Ishikawa (cell line): ENCODE measurements around the gene ANGPT4.

Experiments used
- EGR1 ChIP-seq: IDR thresholded peaks from 2 replicates; pipeline ENCODE4 v1.6.1; 2012
- EP300 ChIP-seq: IDR thresholded peaks from 2 replicates; pipeline ENCODE4 v1.6.1; 2012; ENCODE audit warnings: borderline replicate concordance
- FOXM1 ChIP-seq: IDR thresholded peaks from 2 replicates; pipeline ENCODE4 v1.6.1; 2012; ENCODE audit warnings: low read depth, borderline replicate concordance
- RAD21 ChIP-seq: IDR thresholded peaks from 2 replicates; pipeline ENCODE4 v1.6.1; 2012; ENCODE audit warnings: low read depth
- ZBTB7A ChIP-seq: IDR thresholded peaks from 2 replicates; pipeline ENCODE4 v1.6.1; 2012; ENCODE audit warnings: low read depth
- TF ChIP-seq, protein P1 (sequence below): IDR thresholded peaks from 2 replicates; pipeline ENCODE4 v1.6.1; 2012
- TF ChIP-seq, protein P2 (sequence below): IDR thresholded peaks from 2 replicates; pipeline ENCODE4 v1.6.1; 2012; ENCODE audit warnings: low read depth, mild to moderate bottlenecking

- TF ChIP-seq RAD21 (no peak), FOXM1 (peak; percentile 98), ZBTB7A (peak; percentile 91), EP300 (no peak), EGR1 (no peak)
- TF ChIP-seq, protein P1, sequence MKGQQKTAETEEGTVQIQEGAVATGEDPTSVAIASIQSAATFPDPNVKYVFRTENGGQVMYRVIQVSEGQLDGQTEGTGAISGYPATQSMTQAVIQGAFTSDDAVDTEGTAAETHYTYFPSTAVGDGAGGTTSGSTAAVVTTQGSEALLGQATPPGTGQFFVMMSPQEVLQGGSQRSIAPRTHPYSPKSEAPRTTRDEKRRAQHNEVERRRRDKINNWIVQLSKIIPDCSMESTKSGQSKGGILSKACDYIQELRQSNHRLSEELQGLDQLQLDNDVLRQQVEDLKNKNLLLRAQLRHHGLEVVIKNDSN, result no peak
- TF ChIP-seq, protein P2, sequence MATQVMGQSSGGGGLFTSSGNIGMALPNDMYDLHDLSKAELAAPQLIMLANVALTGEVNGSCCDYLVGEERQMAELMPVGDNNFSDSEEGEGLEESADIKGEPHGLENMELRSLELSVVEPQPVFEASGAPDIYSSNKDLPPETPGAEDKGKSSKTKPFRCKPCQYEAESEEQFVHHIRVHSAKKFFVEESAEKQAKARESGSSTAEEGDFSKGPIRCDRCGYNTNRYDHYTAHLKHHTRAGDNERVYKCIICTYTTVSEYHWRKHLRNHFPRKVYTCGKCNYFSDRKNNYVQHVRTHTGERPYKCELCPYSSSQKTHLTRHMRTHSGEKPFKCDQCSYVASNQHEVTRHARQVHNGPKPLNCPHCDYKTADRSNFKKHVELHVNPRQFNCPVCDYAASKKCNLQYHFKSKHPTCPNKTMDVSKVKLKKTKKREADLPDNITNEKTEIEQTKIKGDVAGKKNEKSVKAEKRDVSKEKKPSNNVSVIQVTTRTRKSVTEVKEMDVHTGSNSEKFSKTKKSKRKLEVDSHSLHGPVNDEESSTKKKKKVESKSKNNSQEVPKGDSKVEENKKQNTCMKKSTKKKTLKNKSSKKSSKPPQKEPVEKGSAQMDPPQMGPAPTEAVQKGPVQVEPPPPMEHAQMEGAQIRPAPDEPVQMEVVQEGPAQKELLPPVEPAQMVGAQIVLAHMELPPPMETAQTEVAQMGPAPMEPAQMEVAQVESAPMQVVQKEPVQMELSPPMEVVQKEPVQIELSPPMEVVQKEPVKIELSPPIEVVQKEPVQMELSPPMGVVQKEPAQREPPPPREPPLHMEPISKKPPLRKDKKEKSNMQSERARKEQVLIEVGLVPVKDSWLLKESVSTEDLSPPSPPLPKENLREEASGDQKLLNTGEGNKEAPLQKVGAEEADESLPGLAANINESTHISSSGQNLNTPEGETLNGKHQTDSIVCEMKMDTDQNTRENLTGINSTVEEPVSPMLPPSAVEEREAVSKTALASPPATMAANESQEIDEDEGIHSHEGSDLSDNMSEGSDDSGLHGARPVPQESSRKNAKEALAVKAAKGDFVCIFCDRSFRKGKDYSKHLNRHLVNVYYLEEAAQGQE, result no peak
Measured at GRCh38 chr20:833450-834150, 82.5 kb downstream of the ANGPT4 start, which contains the start of gene FAM110A.
